NCI-H2196 (cell line): ENCODE measurements around the gene DNAH1.

Source experiments
- DNase-seq: peaks from one replicate; lab custom pipeline; 2025; ENCODE audit not compliant: unreplicated experiment; lab: John Stamatoyannopoulos, UW

DNAH1 gene

DNA sequence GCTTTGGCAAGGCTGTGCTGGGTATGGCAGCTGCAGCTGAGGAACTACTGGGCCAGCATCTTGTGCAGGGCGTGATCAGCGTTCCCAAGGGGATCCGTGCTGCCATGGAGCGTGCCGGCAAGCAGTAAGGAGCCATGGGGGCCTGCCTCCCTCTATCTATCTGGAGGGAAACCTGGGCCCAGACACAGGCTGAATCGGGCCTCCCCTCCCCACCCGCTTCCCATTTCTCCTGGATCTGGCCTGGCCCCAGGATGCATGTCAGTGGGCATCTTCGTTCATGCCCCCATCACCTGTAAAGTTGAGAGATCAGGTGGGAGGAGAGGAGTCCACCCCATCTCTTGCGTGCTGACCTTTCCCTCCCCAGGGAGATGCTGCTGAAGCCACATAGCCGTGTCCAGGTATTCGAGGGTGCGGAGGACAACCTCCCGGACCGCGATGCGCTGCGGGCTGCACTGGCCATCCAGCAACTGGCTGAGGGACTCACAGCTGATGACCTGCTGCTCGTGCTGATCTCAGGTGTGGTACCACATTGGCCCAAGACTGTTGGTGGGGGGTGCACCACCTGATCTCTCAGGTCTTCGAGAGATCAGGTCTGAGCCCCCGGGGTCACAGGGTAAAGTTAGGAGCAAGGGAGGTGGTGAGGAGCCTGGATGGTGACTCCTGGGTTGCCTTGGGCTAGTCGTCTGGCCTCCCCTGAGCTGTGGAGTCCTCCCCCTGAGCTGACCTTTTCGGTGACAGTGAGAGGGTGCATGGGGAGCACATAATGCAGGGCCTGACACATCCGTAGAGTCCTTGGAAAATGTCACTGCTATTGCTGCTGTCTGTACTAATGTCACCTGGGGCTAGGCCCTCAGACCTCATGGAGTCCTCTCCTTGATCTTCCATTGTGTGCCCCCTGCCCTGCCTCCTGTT, 25.3 kb upstream of the DNAH1 start:
- no peak for DNase-seq

DNA sequence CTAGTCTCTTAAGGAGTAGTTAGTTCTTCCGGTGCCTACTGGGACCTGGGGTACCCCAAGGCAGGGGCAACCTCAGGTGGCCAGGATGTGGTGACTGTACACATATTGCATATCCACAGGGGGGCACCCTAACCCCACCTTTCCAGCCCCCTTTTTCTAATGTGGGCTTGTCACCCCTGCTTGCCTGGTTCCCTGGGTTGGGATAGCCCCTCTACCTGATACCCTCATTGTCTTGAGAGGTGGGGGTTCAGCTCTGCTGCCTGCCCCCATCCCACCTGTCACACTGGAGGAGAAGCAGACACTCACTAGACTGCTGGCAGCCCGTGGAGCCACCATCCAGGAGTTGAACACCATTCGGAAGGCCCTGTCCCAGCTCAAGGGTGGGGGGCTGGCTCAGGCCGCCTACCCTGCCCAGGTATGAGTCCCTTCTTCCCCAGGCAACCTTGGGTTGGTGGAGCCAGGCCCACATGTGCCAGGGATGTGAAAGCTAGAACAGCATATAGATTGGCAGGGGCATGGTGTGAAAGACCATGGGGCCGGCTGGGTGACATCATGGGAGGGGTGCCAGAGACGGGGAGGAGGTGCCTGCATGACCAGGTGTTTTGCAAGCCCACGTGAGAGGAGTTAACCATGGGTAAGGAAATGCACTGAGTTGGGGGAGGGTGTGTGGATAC, 24.5 kb upstream of the DNAH1 start:
- no peak for DNase-seq

DNA sequence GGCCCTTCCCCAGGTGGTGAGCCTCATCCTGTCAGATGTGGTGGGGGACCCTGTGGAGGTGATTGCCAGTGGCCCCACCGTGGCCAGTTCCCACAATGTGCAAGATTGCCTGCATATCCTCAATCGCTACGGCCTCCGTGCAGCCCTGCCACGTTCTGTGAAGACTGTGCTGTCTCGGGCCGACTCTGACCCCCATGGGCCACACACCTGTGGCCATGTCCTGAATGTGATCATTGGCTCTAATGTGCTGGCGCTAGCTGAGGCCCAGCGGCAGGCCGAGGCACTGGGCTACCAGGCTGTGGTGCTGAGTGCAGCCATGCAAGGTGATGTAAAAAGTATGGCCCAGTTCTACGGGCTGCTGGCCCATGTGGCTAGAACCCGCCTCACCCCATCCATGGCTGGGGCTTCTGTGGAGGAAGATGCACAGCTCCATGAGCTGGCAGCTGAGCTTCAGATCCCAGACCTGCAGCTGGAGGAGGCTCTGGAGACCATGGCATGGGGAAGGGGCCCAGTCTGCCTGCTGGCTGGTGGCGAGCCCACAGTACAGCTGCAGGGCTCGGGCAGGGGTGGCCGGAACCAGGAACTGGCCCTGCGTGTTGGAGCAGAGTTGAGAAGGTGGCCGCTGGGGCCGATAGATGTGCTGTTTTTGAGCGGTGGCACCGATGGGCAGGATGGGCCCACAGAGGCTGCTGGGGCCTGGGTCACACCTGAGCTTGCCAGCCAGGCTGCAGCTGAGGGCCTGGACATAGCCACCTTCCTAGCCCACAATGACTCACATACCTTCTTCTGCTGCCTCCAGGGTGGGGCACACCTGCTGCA, 23.7 kb upstream of the DNAH1 start:
- DNase-seq, result no peak

DNA sequence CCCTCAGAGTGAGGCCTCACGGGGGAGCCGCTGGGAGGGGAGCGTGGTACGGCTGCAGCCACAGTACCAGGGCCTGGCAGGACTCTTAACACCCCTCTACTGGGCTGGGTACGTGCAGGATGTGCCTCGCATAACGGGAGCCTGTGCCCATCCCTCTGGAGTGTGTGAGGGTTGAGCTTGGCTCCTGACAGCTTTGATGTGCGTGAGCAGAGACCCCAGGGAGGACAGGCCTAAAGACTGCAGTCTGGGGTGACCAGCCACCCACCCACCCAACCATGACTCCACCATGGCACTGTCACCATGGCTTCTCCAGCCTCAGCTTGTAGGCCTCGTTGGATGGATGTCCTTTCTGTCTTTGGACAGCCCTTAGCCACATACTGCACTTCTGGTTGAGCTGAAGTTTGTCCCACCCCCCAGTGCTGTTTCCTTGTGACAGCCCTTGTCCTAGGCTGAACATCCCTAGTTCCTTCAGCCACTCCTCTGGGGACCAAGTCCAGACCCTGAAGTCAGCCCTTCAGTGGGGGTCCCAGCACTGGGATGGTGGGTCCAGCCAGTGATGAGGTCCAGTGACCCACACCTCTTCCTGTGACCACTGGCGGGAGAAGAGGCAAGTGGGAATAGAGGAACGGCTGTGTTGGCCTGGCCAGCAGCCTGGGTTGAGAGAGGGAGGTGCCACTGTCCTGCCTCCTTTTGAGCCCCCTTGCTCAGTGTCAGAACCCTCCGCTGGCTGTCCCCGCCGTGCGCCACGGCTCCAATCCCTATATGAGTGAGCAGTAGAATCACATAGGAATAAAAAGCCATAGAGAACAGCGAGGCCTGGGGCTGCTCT, 22.4 kb upstream of the DNAH1 start:
- DNase-seq, result no peak

DNA sequence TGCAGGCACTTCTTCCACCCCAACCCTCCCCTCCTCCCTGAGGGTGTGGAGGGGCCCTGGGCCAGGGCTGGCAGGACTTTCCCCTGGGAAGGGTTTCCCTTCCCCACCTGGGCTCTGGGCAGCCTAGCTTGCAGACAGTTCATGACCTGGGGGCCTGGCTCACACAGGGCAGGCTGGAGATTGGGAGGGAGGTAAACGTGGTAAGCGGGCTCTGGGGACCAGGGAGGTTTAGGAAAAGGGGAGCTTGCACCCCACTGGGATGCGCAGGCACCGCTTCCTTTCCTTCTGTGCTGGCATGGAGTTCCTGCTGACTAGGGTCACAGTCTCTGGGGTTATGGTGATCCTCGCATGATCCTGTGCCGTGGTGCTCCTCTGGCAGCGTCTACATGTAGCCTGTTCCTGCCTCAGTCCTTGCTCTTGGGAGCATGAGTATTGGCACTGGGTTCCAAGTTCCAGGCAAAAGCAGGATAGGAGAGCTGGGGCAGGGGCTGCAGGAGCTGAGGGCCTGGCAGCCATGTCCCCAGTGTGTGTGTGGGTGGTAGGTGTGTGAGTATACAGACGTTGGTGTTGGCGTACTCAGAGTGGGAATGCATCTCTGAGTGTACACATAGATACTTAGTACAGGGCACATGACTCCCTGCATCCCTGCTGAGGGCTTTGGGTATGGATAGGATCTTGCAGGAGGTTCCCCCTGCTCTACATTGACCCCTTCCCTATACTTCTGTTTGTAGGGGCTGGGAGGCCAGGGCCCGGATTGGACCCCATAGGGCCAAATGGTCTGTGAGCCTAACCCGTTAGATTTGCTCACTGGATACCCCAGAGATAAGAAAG, 21.6 kb upstream of the DNAH1 start:
- DNase-seq, result no peak

DNA sequence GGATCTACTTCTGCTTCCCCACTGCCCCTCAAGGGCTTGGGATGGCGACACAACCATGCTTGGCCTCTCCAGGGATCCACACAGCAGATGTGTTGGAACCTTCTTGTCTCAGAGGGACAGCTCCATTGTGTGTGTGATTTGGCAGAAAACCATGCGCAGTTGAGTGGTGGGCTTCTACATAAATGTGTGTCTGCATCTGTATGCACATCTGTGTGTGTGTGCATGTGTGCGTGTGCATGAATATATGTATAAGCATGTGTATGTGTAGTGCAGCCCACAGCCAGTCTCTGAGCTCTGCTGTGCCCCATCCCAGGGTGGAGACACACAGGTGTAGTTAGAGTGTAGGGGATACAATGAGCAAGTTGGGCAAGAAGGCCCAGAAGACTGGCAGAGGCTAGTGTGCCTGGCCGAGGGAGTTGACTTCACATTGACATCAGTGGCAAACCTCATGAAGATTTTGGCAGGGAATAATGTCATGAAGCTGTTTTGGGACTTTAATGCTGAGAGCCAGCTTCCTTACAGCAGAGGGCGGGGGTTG, 20.4 kb upstream of the DNAH1 start:
- DNase-seq, result no peak

DNA sequence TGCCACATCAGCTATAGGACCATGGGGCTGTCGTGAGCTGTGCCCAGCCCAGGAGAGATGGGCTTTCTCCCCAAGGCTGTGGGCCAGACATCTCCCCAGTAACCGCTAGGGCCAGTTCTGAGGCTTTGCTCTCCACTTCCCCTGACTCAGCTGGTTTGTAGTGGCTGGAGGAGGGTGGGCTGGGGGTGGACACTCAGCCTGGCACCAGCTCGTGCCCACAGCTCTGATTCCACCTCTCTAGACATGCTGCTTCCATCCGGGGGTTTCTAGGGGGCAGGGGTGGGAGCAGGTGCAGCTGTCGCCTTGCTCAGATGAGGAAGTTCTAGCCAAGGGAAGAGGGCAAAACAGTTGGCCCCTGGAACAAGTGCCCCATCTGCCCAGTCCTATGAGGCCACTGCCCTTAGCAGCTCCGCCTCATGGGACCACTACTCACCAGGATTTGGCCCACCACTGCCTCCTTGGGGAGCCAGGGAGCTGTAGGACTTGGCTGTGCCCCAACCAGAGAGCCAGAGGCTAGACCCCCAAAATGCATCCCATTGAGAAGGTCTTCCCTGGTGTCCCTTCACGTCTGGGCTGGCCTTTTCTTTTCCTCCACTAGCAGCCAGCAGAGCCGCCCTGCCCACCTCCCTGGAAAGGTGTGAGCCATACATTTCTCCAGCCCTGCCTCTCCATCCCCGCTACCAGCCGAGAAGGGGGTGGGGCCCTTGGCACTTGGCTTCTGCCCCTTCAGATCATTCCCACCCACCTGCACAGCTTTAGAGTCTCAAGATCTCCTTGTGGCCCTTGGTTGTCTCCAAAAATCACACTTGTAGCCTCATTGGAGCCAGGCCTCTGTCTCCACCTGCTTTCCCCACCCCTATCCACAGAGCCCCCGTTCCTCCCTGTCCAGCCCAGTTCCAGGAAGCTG, 18.6 kb upstream of the DNAH1 start:
- DNase-seq, result no peak

DNA sequence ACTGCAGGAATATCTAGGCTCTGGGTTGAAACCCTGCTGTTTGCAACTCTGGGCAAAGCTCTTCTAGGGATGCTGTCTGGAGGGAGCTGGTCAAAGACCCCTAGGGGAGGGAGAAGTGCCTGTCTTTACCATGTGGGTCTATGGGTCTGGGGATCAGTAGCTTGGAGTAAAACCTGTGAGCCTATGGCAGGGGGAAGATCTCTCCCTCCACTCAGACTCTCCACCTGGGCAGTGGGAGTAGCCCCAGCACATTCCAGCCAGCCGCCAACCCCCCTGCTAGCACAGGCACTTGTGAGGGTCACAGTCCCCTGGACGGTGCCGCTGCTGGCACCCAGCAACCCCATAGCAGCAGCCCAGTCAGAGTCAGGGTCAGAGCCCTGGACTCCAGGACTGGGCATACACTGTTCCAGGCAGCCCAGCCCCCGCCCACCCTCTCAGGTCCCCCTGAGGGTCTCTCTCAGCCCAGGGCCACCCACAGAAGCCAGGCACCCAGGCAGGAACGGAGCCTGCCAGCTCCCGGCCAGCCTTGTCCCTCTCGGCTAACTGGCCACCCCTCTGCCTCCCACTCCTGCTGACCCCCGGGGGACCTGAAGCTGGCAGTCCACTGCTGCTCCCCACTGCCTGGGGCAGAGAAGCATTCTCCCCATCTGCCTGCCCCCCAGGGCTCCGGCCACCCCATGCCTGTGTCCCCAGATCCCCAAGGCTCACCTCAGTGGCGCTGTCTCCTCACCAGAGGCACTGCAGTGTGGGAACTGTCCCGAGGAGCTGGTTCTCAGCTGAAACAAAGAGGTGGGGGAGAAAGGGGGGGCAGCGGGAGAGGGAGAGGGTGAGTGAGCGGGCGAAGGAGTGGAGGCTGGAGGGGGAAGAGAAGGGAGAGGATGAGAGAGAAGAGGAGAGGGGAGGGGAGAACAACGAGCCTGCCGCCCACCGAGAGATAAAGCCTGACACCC, 17.7 kb upstream of the DNAH1 start:
- no peak for DNase-seq

DNA sequence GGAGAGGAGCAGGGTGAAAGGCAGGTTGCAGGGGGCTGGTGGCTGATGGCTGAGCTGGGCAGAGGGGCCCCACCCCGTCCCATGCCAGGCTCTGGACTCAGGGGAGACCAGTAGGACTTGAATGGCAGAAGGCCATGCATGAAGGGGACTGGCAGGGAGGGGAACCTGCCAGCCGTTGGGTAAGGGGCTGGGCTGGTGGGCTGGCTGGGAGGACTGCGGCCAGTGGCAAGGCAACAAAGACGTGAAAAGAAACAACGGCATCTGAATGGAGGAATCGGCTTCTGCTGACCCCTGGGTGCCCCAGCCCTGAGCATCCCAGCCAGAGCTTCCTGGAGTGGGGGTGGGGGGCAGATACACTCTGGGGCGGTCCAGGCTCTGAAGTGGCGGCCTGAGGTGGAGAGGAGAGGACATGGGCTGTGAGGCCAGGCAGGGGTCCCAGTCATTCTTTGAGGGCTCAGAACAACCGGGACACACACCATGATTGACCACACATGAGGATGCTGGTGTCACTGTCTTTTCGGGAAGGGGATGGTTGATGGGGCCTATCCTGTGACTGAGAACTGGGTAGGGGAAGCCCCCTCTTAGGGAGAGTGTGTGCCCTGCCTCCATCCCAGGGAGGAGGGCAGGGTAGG, 16.8 kb upstream of the DNAH1 start:
- DNase-seq, result no peak

DNA sequence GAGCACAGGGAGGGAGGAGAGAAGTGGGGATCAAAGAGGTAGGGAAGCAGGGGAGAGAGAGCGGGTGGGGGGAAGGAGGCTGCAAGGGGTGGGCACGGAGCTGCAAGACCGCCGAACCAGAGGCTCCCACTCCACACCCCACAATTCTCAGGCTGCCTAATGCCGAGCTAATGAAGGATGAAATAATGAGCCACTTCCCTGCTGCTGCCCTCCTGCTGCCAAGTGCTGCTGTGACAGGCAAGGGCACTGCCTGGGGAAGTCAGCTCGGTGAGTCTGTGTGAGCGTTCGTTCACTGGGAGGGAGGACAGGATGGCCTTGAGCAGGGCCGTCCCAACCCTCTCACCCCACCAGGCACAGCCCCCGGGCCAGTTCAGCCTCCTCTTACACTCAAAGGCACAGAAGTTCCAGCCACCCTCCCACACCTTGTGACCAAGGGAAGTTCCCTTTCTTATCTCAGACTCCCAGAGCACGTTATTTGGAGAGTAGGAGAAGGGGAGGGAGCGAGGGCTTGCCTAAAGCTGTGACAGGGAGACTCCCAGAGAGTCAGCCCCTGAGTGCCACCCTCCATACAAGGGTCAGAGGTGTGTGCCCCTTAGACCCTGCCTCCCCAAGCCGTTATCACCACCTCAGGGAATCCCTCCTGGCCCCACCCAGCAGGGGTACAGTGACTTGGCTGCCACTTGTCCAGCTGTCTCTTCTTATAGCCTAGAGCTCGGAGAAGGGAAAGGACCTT, 16.1 kb upstream of the DNAH1 start:
- no peak for DNase-seq

DNA sequence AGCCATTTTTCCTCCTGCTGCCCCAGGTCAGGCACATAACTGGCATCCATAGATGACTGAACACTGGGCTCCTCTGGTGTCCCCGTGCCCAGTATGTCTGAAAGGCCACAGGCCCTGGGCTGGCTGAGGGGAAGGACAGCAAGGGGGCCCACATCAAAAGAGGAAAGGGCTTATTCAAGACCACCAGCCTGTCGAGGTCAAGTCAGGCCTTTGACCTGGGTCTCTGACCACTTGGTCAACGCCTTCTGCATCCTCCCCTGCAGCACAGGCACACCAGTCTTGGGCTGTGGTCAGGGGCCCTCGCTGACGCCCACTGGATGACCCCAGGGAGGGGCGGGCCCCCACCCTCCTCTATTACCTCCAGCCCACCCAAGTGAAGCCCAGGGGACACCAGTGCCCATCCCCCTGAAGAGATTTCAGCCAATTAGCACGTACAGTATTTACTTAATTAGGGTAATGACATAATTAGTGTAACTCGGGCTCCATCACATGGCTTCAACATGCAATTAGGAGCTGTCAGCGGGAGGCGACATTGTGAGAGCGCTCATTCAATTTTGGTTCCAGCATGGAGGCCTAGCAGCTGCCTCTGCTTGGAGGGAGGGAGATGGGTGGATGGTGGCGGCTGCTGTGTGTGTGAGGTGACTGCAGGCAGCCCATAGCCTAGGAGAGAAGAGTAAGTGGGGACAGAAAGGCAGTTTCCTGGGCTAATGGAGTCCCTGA, 13.5 kb upstream of the DNAH1 start:
- no peak for DNase-seq

DNA sequence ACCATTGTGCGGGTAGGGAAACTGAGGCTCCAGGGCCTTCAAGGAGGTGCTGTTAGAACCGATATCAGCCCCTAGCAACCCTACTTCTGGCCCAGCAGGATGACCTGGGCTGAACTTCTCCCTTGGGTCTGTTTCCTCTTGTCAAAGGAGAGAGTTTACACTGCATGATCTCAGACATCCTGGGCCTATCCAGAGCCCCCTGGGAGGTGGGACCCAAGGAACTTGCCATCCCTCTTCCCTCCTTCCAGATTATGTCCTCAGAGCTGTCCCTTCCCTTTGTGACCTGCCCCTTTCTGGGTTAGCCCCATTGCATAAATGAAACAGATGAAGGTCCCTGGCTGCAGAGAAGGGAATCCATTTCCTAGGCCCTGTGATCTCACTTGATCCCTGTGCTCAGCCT, 12.3 kb upstream of the DNAH1 start:
- no peak for DNase-seq

DNA sequence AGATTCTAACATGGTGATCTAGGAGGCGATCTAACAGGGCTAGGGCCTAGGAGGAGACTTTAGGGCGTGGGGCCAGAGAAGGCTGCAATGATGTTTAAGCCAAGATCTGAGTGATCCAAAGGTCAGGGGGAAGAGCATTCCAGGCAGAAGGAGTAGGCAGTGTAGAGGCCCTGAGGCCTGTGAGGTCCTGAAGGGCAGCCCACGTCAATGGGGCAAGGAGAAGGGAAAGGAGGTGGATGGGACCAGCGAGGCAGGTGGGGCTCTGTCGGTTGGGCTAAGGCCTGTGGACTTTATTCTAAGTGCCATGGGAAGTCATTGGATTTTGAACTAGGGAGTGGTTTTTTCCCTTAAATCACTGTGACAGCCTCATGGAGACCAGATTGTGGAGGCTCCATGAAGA, 10.2 kb upstream of the DNAH1 start:
- no peak for DNase-seq

DNA sequence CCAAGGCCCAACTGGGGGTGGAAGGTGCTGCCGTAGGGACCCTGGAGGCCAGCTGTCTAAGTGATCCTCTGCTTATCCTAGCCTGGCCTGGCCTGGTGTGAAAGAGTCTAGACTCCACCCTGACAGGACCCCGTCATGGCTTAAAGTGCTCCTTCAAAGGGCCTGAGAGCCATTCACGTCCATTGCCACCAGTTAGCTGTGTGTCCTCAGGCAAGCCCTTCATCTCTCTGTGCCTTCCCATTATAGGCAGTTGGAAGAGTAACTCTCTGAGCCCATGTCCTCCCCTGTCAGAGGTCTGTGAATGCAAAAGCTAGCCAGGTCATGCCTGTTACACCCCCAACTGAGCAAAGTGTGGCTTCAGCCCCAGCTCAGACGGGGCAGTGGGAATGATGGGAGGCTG, 9.1 kb upstream of the DNAH1 start:
- DNase-seq, result no peak

DNA sequence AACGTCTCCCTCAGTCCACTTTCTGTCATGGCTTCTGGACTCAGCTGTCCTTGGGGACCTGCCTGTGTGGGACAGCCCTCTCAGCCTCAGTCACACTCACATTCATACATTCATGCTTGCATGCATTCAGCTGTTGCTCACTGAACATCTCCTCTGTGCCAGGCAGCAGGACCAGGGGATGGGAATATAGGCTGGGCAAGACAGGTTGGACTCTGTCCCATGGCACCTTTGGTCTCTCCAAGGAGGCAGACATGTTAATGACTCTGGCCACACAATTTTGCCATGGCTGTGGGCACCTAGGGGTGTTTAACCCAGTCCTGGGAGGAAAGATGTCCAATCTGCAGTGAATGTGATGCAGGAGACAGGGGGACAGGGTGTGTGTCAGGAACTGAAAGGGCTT, 7.8 kb upstream of the DNAH1 start:
- no peak for DNase-seq
